ENCODE data around the gene CLTA.

- TF ChIP-seq CTCF (optimal IDR thresholded peaks at IDR 0.05 in 1 of 3, IDR thresholded peaks at IDR 0.05 in 1 of 3, conservative IDR thresholded peaks at IDR 0.05 in 1 of 3; ENCODE audit: extremely low read depth in 1 of 3, insufficient read depth in 2 of 3, low read length in 3 of 3) (no peak), EZH2 (IDR thresholded peaks at IDR 0.05; ENCODE audit: low read length) (no peak)
These were observed 39.2 kb upstream of the CLTA start for GRCh38 chr9:36151316-36152210.
